Coronary artery (tissue), 2 donors: Measurements from ENCODE around the gene DLX6.

Experiments
- DNase-seq: peaks from one replicate; pipeline ENCODE4 v3.0.0-alpha.2; 2017; ENCODE audit warnings: low spot score
- H3K27ac ChIP-seq, 2 donors: fragments of 200-600 bp; sonication (generic); one replicate each; pipeline ENCODE4 v1.5.1; 2016 to 2019
- H3K4me3 ChIP-seq: fragments of 200-600 bp; sonication (generic); 2 replicates; pipeline ENCODE4 v1.5.1; 2016; ENCODE audit warnings: mild to moderate bottlenecking, moderate library complexity
- TF ChIP-seq, protein P1 (sequence below): fragments of 200-600 bp; sonication (generic); IDR thresholded peaks from one replicate; pipeline ENCODE4 v1.5.1; 2019; ENCODE audit warnings: antibody characterized with exemption

Gene DLX6

DNA sequence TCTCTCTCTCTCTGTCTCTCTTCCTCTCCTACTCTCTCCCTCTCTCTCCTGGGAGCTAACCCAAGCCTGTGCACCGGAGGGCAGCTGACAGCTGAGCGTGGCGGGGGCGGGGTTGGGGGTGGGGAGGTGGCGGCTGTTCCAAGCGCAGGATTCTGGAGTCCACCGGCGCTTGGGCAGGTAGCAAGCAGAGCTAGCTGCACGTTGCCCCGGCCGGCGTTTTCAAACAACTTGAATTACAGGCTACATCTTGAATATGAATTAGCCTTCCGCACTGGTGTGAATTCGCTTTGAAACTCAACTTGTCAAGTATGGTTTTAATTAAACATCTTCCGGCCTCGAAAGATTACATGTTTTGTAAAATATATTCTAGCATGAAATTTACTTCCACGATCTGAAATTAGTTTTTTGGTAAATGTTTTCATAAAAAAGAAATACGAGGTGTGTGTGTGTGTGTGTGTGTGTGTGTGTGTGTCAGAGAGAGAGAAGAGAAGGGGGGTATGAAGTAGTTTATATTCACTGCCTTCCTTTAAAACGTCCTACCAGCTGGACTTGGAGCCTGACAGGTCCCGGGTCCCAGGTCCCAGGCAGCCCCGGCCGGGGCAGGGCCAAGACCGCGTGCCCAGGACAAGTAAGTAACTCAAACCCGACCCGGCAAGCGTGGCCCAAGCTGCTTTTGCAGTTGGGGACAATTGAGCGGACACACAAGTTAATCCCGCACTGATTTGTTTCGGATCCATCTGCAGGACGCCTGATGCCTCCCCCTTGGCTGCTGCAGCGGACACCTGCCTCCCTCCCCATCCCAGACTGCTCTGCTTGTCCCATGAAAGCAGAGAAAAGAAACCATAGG is 9.0 kb upstream of the DLX6 start:
- TF ChIP-seq, protein P1, sequence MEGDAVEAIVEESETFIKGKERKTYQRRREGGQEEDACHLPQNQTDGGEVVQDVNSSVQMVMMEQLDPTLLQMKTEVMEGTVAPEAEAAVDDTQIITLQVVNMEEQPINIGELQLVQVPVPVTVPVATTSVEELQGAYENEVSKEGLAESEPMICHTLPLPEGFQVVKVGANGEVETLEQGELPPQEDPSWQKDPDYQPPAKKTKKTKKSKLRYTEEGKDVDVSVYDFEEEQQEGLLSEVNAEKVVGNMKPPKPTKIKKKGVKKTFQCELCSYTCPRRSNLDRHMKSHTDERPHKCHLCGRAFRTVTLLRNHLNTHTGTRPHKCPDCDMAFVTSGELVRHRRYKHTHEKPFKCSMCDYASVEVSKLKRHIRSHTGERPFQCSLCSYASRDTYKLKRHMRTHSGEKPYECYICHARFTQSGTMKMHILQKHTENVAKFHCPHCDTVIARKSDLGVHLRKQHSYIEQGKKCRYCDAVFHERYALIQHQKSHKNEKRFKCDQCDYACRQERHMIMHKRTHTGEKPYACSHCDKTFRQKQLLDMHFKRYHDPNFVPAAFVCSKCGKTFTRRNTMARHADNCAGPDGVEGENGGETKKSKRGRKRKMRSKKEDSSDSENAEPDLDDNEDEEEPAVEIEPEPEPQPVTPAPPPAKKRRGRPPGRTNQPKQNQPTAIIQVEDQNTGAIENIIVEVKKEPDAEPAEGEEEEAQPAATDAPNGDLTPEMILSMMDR = no peak
- DNase-seq = no peak
- Histone ChIP-seq H3K4me3 (no peak overlapping the region), H3K27ac (no peak overlapping the region)

DNA sequence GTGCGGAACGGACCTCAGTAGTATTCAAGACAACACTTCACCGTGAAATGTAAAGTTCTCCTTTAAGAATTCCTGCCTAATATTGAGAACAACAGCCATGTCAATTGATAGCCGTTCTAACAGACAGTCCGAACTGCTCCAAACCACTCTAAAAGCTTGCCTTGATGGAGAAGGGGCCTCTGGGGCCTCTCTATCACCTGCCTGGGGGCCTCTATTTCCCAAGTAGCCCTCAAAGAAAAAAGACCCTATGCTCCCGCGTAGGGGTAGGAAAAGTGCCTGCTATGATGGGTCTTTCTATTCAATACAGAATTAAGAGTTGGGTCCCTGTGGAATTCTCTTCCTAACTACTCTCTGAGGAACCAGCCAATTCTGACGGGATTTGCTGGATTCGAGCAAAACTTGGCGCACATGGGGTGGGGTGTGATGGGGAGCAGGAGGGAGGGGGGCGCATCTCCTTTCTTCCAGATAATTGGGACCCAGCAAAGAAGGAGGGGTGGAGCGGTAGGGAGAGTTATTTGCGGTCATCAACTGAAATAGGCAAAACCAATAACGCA is 8.3 kb upstream of the DLX6 start:
- TF ChIP-seq, protein P1 = no peak
- no peak for DNase-seq
- no peak overlapping the region for H3K4me3 ChIP-seq
- no peak overlapping the region for H3K27ac ChIP-seq

DNA sequence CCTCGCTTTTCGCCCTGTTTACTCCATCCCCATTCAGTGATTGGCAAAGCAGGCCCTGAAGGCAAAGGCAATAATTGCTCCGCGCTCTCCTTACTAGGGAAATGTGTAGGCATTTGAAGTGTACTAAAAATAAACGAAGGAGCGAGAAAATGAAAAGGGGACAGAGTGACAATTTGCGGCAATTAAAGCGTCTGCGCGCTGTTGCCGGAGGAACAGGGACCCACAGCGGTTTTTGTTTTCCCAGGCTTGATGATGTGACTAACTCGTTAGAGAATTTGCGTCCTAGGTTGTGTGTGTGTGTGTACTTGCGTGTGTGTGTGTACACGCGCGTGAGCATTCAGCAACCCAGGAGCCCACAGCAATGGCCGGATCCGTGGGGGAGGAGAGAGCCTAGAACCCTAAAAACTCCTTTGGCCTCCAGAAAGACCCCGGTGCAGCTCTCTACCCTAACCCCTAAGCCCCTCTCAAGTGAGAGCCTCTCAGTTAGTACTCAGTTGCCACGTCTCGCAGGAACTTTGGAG is 7.8 kb upstream of the DLX6 start:
- no peak overlapping the region for H3K4me3 ChIP-seq
- TF ChIP-seq, protein P1 = no peak
- no peak for DNase-seq
- H3K27ac ChIP-seq = no peak overlapping the region

DNA sequence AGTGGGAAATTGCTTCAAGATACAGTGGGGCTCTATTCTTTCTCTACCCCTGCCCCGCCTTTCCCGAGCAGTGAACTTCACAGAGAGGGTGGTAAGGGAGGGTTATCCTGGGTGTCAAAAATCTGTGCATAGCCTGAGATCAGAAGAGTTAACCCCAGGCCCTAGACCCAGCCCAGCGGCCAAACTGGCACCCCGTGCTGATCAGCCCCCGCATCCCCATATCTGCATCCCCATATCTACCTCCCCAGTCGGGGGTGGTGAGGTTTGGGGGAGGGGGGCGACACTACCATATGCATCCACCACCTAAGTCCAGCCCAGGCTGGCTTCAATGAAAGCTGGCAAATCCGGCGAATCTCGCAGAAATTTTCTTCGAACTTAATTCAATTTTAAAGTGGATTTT is 7.0 kb upstream of the DLX6 start:
- H3K4me3 ChIP-seq = no peak overlapping the region
- H3K27ac ChIP-seq = no peak overlapping the region
- no peak for DNase-seq
- TF ChIP-seq, protein P1 = no peak

DNA sequence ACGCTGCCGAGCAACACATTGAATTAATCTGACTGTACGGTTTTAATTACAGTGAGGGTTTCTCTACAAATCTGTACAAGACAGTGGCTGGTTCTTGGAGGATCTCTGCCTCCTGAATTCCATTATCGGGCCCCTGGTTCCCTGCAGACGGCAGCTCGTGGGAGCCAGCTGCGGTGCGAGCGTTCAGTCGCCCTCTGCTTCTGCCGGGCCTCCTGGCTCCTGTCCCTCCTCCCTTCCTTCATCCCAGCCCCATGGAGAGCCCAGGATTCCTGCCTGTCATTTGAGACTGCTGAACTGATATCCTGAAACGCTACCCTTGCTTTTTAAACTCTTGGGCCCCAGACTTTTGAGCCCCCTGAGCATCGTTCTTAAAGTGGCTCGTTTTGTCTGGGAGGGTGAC is 6.6 kb upstream of the DLX6 start:
- TF ChIP-seq, protein P1 = no peak
- no peak for DNase-seq
- H3K4me3 ChIP-seq = no peak overlapping the region
- no peak overlapping the region for H3K27ac ChIP-seq

DNA sequence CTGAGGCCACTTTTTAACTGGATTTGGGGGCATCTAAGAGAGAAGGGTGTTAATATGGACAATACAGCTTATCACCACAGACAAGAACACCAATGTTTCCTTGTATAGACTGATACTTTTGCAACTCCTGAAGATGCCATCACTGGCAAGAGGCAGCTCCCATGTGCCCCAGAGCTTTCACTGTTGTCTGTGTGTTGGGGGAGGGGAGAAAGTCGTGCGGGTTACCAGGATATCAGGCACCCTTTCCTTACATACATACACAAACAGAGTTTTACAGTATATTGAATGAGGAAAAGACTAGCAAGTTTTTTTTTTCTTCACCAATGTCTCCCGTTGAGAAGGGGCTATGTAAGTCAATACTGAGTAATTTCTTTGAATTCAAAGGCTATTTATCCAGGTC is 4.1 kb upstream of the DLX6 start:
- H3K27ac ChIP-seq = no peak overlapping the region
- H3K4me3 ChIP-seq = no peak overlapping the region
- DNase-seq = no peak
- TF ChIP-seq, protein P1 = no peak
